T47D (cell line): ENCODE results near the gene GCNA.
"Not testable (repeated sequence)": the region's sequence is repeated elsewhere in the genome, so short reads cannot be mapped to it uniquely, and the experiment has no call there.

Experiments
- DNase-seq, 2 experiments: peaks; one replicate each; pipeline versions ENCODE4 v3.0.0 to v3.0.0-alpha.2; 2011 to 2012; ENCODE audit warnings: low read depth in 1 of 2, low spot score in 1 of 2
- JUND ChIP-seq: IDR thresholded peaks from 2 replicates; pipeline ENCODE4 v1.6.1; 2012; ENCODE audit warnings: low read depth
- in situ Hi-C: cut with HindIII; loops from 2 replicates; pipeline ENCODE4 v1.10.0; 2016; ENCODE audit warnings: low sequenced_read_pairs, low pct_unique_long_range_greater_than_20kb

GCNA gene

DNA sequence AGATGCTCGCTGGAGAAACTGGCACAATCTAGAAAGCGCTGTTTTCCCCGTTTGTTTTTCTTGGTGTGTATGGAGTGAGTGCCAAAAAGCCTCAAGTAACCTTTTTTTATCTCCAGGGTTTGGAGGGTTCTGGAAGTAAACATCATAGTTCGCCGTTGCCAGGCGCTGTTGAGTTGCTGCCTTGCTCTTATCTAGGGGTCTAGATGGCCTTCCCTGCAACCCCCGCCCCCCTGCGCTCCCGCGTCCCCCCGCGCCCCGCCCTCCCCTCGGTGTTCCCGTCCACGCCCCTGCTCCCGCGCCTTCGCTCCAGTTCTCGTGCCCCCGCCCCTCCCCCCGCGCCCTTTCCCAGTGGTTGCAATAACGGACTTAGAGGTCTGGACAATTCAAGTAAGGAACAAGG lies 555 bp upstream of the GCNA start:
- DNase-seq, result no peak
- in situ Hi-C loops, result no loop called here
- no peak for TF ChIP-seq JUND

DNA sequence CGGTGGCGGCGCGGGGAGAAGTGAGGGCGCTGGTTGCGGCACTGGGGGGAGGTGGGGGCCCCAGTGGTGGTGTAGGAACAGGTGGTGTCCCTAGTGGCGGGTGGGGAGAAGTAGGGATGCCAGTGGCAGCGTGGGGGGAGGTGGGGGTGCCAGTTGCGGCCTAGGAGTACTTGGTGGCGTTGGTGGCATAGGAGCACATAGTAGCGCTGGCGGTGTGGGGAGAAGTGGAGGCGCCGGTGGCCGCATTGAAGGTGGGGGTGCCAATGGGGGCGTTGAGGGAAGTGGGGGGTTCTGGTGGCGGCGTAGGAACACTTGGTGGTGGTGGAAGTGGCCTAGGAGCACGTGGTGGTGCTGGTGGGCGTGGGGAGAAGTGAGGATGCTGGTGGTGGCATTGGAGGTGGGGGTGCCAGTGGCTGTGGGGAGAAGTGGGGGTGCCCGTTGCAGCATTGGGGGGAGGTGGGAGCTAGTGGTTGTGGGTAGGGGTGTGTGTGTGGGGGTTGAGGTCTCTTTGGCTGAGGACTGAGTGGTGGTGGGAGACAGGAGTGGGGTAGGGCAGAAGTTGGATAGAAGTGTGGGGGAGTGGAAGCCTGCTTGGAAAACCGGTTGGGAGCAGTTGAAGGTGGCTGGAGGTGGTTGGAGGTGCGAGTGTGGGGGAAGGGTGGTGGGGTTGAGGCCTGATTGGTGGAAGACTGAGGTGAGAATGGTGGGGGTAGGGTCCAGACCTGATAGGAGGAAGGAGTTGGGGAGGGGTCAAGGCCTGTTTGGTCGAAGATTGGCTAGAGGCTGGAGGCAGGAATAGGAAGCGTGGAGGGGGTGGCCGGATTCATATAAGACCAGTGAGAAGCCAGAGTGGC lies 1.1 kb downstream of the GCNA start:
- TF ChIP-seq JUND, result no peak
- in situ Hi-C loops, result no loop called here
- no peak for DNase-seq

DNA sequence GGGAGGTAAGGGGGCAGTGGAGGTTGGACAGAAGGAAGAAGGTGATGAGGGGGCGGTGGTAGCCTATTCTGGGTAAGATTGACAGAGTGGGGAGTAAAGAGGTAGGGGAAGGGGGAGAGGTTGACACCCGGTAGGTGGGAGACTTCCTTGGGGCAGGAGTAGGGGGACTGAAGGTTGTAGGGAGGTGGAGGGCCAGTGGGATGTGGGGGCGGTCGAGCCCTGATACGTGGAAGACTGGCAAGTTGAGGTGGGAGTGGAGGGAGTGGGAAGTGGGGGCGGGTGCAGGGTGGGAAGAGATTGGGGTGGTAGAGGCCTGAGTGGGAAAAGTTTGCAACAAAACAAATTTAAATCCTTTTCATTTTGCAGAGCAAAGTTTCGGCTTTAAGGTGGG lies 1.7 kb downstream of the GCNA start:
- in situ Hi-C loops, result no loop called here
- DNase-seq, result no peak
- no peak for TF ChIP-seq JUND

DNA sequence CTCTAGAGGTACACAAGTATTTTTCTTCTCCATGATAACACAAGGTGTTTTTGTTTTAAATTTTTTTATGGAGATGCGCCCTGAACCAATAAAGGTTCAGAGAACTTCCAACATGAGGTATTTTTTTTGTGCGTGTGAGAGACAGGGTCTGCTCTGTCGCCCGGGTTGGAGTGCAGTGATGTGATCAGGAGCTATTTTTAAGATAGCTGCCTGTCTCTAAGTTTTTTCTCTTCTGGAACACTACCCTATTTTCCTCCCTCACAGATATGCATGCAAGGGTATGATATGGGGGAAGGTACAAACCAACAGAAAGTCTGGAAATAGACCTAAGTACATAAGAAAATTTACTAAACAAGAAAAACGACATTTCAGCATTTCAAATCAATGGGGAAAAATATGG lies 3.0 kb downstream of the GCNA start:
- no peak for TF ChIP-seq JUND
- DNase-seq, result no peak
- in situ Hi-C loops, result no loop called here

DNA sequence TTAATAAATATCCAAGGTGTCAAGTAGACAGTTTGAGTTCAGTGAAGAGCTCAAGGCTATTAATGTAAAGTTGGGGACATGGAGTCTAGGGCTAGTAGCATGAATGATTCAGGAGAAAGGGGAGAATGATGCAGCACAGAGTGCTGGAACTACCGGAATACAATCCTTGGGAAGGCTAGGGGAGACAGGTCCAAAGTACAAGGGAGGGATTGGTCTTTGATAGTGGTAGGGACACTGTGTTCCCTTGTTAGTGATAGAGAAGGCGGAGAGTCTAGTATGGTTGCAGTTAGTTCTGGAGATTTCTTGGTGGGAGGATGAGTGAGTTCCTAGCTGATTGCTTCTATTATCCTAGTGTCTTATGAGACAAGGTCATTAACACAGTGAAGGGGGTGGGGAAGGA lies 8.7 kb downstream of the GCNA start:
- in situ Hi-C loops, result no loop called here
- no peak for DNase-seq
- no peak for TF ChIP-seq JUND

DNA sequence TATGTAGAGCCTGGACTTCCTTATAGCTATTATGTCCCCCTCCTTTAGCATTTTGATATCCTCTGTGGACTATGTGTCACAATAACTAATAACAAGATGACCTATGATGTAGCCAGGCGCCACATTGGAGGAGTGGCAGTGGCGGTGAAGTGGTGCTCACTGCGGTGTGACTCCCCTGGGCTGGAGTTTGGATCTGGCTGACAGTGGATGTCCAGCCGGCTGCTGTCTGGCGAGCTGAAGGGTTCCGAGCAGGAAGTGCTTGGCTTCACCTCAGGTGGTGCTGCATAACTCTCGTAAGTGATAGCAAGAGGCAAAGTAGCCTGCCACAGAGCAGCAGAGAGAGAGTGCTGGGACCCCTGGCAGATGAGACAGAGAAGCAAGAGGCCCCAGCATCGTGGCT lies 15.0 kb downstream of the GCNA start:
- DNase-seq, in situ Hi-C loops: not testable (repeated sequence)

DNA sequence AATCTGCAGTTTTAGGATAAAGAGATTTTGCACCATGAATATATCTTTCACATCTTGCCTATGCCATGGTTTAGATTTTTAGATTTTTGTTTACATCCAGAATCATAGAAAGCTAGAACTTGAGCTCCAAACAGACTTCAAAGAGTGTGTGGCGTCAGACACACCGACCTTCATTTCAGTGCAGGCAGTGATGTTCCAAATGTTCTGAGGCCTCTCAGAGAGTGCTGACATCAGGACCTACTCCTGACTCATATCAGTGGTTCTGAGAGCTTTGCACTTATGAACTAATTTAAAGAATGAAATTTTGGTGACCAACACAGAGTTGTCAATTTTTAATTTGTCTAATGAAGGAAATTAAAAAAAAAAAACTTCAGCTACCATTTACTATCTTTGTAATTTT lies 21.7 kb downstream of the GCNA start:
- no peak for TF ChIP-seq JUND
- in situ Hi-C loops, result no loop called here

DNA sequence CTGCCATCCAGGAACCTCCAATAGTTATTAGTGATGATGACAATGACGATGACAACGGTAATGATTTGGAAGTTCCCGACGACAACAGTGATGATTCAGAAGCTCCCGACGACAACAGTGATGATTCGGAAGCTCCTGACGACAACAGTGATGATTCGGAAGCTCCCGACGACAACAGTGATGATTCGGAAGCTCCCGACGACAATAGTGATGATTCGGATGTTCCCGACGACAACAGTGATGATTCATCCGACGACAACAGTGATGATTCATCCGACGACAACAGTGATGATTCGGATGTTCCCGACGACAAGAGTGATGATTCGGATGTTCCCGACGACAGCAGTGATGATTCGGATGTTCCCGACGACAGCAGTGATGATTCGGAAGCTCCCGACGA lies 25.4 kb downstream of the GCNA start:
- no peak for TF ChIP-seq JUND
- no peak for DNase-seq
- in situ Hi-C loops, result no loop called here

More for the DNA sequence above, 21.7 kb downstream of the GCNA start:
- no peak for DNase-seq

DNA sequence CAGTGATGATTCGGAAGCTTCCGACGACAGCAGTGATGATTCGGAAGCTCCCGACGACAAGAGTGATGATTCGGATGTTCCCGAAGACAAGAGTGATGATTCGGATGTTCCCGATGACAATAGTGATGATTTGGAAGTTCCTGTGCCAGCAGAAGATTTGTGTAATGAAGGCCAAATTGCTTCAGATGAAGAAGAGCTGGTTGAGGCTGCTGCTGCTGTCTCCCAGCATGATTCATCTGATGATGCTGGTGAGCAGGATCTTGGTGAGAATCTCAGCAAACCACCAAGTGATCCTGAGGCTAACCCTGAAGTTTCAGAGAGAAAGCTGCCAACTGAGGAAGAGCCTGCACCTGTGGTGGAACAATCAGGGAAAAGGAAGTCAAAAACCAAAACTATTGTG lies 25.9 kb downstream of the GCNA start:
- TF ChIP-seq JUND, result no peak
- in situ Hi-C loops, result no loop called here
- DNase-seq, result no peak

DNA sequence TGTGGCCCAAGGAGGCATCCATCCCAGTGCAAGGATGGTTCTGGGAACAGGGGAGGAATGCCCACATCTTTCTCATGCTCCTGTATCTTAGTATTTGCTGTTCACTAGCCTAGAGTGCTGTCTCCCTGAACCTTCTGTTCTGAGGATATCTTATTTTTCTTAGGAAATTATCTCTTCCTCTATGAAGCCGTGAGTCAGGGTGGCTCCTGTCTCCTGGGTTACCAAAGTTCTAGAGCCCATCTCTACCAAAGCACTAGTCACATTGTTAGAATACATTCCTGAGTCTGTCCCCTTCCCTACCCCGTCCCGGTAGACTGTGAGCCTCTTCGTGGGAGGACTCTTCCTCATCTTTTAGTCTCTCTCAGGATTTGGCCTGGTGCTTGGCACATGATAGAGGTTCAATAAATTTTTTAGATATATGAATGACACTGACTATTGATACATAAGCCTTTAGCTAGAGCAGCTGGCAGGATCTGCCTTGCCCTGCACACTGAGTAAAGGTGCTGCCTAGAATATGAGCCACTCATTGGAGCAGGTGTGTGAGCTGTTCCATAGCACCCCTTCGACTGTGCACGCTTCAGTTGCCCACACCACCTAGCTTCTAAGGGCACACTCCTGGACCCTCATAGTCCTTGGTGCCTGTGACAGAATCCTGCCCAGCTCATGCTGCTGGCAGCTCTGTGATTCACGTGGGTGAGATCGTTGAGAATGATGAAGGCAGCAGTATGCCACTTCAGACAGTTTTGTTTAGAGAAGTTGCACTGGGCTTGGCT lies 26.7 kb downstream of the GCNA start:
- in situ Hi-C loops, result no loop called here

DNA sequence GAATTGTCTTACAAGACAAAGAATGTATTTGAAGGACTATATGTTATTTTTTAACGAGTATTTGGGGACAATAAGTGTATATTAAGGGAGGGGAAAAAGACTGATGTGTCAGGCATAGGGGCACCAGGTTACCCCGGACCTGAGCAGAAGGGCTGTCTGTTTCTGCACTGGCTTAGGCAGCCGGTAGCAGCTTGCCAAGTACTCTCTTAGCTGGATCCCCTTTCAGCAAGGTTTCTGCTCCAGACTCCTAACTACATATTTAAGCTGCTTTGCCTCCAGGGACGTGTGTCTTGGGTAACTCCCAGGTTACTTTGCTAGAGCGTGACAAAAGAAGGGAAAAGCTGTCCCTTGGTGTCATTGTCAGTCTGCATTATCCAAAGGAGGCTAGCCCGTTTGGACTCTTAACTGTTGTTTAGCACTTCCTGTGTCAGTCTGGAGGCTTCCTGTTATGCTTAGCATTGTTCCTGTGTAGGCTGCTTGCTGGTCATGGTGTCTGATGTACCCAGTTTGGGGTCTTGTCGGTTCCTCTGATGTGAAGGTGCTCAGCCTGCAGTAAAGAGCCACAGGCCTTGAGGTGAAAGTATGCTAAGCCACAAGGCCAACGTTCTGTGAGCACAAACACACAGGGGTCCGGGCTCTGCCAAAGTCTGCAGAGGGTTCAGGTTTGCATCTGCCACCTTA lies 28.4 kb downstream of the GCNA start:
- in situ Hi-C loops, result no loop called here
- no peak for DNase-seq
- no peak for TF ChIP-seq JUND

More for the DNA sequence above, 26.7 kb downstream of the GCNA start:
- no peak for DNase-seq
- no peak for TF ChIP-seq JUND

DNA sequence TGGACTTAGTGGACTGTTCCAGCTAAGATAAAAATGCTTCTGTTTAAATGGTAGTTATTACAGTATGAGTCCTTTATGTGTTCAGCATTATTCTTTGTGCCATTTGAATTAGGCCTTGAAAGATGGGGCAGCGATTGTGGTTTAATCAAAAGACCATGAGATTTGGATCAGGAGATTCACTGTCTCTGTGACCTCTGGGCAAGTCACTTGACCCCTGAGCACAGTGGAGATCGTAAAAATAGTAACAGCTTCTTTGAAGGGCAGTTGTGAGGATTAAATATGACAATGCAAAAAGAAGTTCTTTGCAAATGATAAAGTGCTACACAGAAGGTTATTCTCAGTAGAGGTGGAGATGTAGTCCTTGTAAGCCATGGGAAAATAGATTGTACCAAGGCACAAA lies 29.3 kb downstream of the GCNA start:
- in situ Hi-C loops, result no loop called here
- no peak for TF ChIP-seq JUND
- no peak for DNase-seq

DNA sequence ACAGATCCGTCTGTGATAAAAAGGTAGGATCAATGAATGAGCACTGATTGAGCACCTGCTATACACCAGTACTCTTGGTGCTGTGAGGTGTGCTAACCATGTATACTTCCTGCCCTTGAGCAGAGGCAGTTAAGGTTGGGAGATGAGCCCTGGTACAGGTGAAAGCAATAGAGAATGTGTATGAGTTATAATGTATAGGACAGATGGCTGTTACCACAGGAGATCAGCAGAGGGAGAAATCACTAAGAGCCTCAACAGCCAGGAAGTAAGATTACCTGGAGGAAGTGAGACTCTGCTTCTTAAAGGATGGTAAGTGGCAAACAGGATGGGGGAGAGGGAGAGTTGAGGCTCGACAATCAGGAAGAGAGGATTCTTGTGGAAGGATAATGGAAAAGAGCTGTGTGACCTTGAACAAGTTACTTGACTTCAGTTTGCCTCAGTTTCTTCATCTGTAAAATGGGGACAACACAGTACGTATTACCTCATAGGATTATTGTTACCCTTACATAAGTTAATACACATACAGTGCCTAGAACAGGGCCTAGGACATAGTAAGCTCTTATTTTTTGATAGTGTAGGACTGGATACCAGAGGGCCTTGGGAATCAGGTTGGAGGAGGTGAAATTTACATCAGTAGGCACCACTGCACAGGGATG lies 31.0 kb downstream of the GCNA start:
- in situ Hi-C loops, result no loop called here
- TF ChIP-seq JUND, result no peak
- DNase-seq, result no peak

DNA sequence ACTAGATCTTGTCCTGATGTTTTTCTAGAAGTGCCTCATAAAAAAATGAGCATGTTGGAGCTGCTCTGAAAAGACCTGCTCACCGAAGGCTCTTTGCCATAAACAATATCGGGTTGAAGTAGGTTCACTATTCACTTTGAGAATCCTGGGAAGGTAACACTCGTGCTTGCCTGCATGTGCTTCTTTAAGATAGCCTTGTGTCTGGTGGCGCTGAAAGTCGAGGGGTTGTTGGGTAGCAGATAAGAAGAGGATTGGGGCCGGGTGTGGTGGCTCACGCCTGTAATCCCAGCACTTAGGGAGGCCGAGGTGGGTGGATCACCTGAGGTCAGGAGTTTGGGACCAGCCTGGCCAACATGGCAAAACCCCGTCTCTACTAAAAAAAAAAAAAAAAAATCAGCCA lies 33.5 kb downstream of the GCNA start:
- DNase-seq, in situ Hi-C loops: not testable (repeated sequence)
